T-helper 1 cell treated with Interleukin-12 subunit alpha and Interleukin-12 subunit beta and Interleukin-4 antibody, amounts not matched to agents 30 μg/mL and 1 μg/mL, for 36 hours (primary cell): ENCODE results near the gene RET.

ENCODE experiments used
- H3K27ac Mint-ChIP-seq: one replicate; pipeline ENCODE4 v1.8.0; 2021; ENCODE audit warnings: mild to moderate bottlenecking, mixed read lengths
- H3K27me3 Mint-ChIP-seq: one replicate; pipeline ENCODE4 v1.8.0; 2021; ENCODE audit warnings: low read depth, mixed read lengths
- H3K36me3 Mint-ChIP-seq: one replicate; pipeline ENCODE4 v1.8.0; 2021; ENCODE audit warnings: low read depth, mixed read lengths
- H3K4me1 Mint-ChIP-seq: one replicate; pipeline ENCODE4 v1.8.0; 2021; ENCODE audit warnings: low read depth, mixed read lengths
- H3K4me3 Mint-ChIP-seq: one replicate; pipeline ENCODE4 v1.8.0; 2021; ENCODE audit warnings: mild to moderate bottlenecking, moderate library complexity, mixed read lengths
- H3K9me3 Mint-ChIP-seq: one replicate; pipeline ENCODE4 v1.8.0; 2021; ENCODE audit warnings: mixed read lengths

The RET gene

GRCh38 chr10:43162604-43163003 lies 85.7 kb downstream of the RET start:
- Mint-ChIP-seq H3K27ac (no peak overlapping the region), H3K36me3 (peaks cover 38% of the 10 kb centered on the region), H3K4me1 (peaks cover 32% of the 10 kb centered on the region), H3K9me3 (no peaks in the 10 kb centered on the region), H3K27me3 (no peaks in the 10 kb centered on the region), H3K4me3 (no peak overlapping the region)

- no peaks in the 10 kb centered on the region for H3K9me3 Mint-ChIP-seq
- no peaks in the 10 kb centered on the region for H3K27me3 Mint-ChIP-seq
- H3K4me1 Mint-ChIP-seq = peaks cover 25% of the 10 kb centered on the region
- H3K4me3 Mint-ChIP-seq = no peak overlapping the region
- H3K27ac Mint-ChIP-seq = no peak overlapping the region
- peaks cover 51% of the 10 kb centered on the region for H3K36me3 Mint-ChIP-seq
Measured at GRCh38 chr10:43166207-43166879, 89.5 kb downstream of the RET start.

- H3K9me3 Mint-ChIP-seq = no peaks in the 10 kb centered on the region
- H3K4me3 Mint-ChIP-seq = no peak overlapping the region
- peaks cover 50% of the 10 kb centered on the region for H3K36me3 Mint-ChIP-seq
- no peaks in the 10 kb centered on the region for H3K27me3 Mint-ChIP-seq
- no peak overlapping the region for H3K27ac Mint-ChIP-seq
- peaks cover 20% of the 10 kb centered on the region for H3K4me1 Mint-ChIP-seq
Measured at GRCh38 chr10:43166880-43167497, 90.1 kb downstream of the RET start.

DNA sequence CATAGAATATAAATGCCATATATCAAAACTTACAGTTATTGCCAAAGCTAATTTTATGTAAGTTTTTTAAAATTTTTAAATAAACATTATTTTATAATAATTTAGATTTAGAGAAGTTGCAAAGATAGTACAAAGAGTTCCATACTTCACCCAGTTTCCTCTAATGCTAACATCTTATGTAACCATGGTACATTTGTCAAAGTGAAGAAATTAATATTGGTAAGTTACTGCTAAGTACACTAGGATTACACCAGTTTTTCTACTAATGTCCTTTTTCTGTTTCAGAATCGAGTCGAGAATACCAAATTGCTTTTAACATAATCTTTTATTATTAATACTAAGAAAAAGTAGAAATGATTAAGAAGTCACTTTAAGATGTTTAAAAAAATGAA lies 90.6 kb downstream of the RET start:
- Mint-ChIP-seq H3K4me1 (peaks cover 22% of the 10 kb centered on the region), H3K9me3 (no peaks in the 10 kb centered on the region), H3K27me3 (no peaks in the 10 kb centered on the region), H3K4me3 (no peak overlapping the region), H3K36me3 (peaks cover 50% of the 10 kb centered on the region), H3K27ac (no peak overlapping the region)

- H3K36me3 Mint-ChIP-seq = peaks cover 55% of the 10 kb centered on the region
- no peaks in the 10 kb centered on the region for H3K9me3 Mint-ChIP-seq
- no peak overlapping the region for H3K27ac Mint-ChIP-seq
- no peaks in the 10 kb centered on the region for H3K27me3 Mint-ChIP-seq
- H3K4me3 Mint-ChIP-seq = no peak overlapping the region
- peaks cover 22% of the 10 kb centered on the region for H3K4me1 Mint-ChIP-seq
Measured at GRCh38 chr10:43170491-43170890, 93.6 kb downstream of the RET start.

DNA sequence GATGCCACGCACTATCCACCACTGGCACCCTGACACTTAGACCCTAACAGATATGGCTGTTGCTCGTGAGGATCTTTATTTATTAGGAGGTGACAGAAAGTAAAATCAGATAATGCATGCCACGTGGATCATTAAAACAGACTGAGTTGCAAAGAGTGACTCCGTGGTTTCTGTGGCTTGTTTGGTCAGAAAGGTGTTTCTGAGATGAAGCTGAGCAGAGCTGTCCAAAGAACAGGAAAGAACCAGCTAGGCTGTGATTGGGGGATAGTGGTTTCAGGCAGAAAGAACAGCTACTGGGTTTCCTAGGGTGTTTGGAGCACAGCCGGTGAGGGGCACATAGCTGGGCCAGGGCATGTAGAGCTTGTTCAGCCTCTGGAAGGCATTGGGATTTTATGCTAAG lies 95.8 kb downstream of the RET start:
- H3K27me3 Mint-ChIP-seq = no peaks in the 10 kb centered on the region
- H3K4me3 Mint-ChIP-seq = no peak overlapping the region
- peaks cover 61% of the 10 kb centered on the region for H3K36me3 Mint-ChIP-seq
- H3K4me1 Mint-ChIP-seq = peaks cover 15% of the 10 kb centered on the region
- no peaks in the 10 kb centered on the region for H3K9me3 Mint-ChIP-seq
- H3K27ac Mint-ChIP-seq = peak overlapping the region; percentile 0

DNA sequence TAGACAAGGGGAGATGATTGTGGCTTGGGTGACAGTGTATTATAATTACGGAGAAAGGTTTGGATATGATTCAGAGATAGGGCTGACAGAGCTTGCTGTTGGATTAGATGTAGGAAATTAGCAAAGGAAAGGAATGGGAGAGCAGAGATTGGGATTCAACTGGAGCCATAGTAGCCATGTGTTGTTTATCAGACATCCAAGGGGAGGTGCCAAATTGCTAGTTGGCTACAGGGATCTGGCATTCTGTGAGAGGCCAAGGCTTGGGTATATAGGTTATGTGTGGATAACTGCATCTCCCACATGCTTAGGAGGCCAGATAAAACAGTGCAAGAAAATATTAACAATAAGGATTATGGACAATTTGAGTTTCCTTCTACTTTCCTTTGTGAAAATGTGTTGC lies 96.3 kb downstream of the RET start:
- peak overlapping the region; percentile 0 for H3K27ac Mint-ChIP-seq
- H3K36me3 Mint-ChIP-seq = peaks cover 65% of the 10 kb centered on the region
- H3K4me1 Mint-ChIP-seq = peaks cover 15% of the 10 kb centered on the region
- no peaks in the 10 kb centered on the region for H3K9me3 Mint-ChIP-seq
- H3K4me3 Mint-ChIP-seq = no peak overlapping the region
- H3K27me3 Mint-ChIP-seq = no peaks in the 10 kb centered on the region

DNA sequence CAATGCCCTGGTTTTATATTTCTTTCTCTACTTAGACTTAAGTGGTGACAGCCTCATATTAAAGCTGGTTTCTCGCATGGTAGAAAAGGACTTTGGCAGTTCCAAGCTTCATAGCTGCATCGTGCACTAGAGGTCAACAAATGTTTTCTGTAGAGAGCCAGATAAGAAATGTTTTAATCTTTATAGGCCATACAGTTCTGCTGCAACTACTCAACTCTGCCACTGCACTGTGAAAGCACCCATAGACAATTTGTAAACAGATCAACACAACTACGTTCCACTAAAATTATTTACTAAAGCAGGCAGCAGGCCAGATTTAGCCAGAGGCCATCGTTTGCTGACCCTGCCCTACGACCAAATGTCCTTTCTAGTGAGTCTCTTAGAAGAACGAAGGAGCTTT lies 98.1 kb downstream of the RET start:
- Mint-ChIP-seq H3K4me3 (no peak overlapping the region), H3K4me1 (peaks cover 14% of the 10 kb centered on the region), H3K36me3 (peaks cover 65% of the 10 kb centered on the region), H3K27ac (no peak overlapping the region), H3K27me3 (no peaks in the 10 kb centered on the region), H3K9me3 (peaks cover 8% of the 10 kb centered on the region)

GRCh38 chr10:43176271-43176670 lies 99.4 kb downstream of the RET start:
- no peak overlapping the region for H3K27ac Mint-ChIP-seq
- H3K4me3 Mint-ChIP-seq = no peak overlapping the region
- H3K27me3 Mint-ChIP-seq = no peaks in the 10 kb centered on the region
- peaks cover 17% of the 10 kb centered on the region for H3K4me1 Mint-ChIP-seq
- peaks cover 8% of the 10 kb centered on the region for H3K9me3 Mint-ChIP-seq
- peaks cover 68% of the 10 kb centered on the region for H3K36me3 Mint-ChIP-seq

DNA sequence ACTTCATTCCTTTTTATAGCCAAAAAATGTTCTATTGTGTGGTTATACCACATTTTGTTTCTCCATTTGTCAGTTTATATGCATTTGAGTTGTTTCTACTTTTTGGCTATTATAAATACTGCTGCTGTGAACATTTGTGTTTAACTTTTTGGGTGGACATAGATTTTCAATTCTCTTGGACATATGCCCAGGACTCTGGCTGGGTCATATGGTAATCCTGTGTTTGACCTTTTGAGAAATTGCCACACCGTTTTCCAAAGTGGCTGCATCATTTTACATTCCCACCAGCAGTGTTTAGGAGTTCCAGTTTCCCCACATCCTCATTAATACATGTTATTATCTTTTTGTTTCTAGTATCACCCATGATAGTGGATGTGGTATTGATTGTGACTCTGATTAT lies 100.7 kb downstream of the RET start:
- H3K27me3 Mint-ChIP-seq = no peaks in the 10 kb centered on the region
- H3K4me1 Mint-ChIP-seq = peaks cover 11% of the 10 kb centered on the region
- H3K9me3 Mint-ChIP-seq = peaks cover 8% of the 10 kb centered on the region
- no peak overlapping the region for H3K4me3 Mint-ChIP-seq
- no peak overlapping the region for H3K27ac Mint-ChIP-seq
- peaks cover 65% of the 10 kb centered on the region for H3K36me3 Mint-ChIP-seq
